Stomach (tissue), 4 donors: ENCODE measurements around the gene SORCS1.

Experiments used
- CTCF ChIP-seq, 7 experiments: fragments of 450-650 bp in 4 of 7; fragments of 200-600 bp in 3 of 7; sonication (generic) in 3 of 7; IDR thresholded peaks; one replicate each; pipeline ENCODE4 v1.5.1; 2016 to 2019; ENCODE audit warnings: antibody characterized with exemption in 7 of 7, control low read depth in 2 of 7, mild to moderate bottlenecking in 1 of 7
- POLR2A ChIP-seq, 4 donors: fragments of 450-650 bp; IDR thresholded peaks; one replicate each; pipeline ENCODE4 v1.6.1; 2016; ENCODE audit warnings: antibody characterized with exemption in 4 of 4, control low read depth in 2 of 4, mild to moderate bottlenecking in 1 of 4, moderate library complexity in 1 of 4

- TF ChIP-seq CTCF (IDR thresholded peaks at IDR 0.05) (no peak), POLR2A (IDR thresholded peaks at IDR 0.05) (no peak)
These were observed 587.2 kb downstream of the SORCS1 start for GRCh38 chr10:106577266-106577665.
